Measurements from ENCODE around the gene MTERF2.
"Not testable (repeated sequence)": the region's sequence is repeated elsewhere in the genome, so short reads cannot be mapped to it uniquely, and the experiment has no call there.

Gene MTERF2, protein sequence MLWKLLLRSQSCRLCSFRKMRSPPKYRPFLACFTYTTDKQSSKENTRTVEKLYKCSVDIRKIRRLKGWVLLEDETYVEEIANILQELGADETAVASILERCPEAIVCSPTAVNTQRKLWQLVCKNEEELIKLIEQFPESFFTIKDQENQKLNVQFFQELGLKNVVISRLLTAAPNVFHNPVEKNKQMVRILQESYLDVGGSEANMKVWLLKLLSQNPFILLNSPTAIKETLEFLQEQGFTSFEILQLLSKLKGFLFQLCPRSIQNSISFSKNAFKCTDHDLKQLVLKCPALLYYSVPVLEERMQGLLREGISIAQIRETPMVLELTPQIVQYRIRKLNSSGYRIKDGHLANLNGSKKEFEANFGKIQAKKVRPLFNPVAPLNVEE

GRCh38 chr12:106986625-106987389 is at the start of gene MTERF2:
Gene MTERF2, minus strand, starts transcription at chr12:106987146. Its CDS starts 8,432 bp downstream, at chr12:106978714.
- in situ Hi-C loops (cut with MboI; ENCODE audit: low sequenced_read_pairs) = no loop called here

DNA sequence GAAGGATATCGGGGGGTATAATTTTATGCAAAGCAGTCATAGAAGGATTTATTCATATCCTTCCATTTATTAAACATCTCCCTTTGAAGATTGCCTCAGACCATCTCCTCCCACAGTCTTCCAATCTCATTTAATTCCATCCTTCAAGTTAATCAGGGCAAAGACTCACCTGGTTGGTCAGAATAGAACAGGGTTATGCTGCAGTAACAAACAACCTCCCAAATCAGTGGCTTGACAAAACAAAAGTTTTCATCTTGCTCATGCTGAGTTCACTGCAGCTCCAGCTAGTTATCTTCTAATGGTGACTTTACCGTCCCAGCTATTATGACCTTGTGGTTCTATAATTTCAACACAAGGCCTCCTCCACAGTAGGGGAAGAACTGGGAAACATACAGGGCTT is 48.8 kb upstream of the MTERF2 start:
- in situ Hi-C loops (cut with MboI; ENCODE audit: low sequenced_read_pairs) = no loop called here

DNA sequence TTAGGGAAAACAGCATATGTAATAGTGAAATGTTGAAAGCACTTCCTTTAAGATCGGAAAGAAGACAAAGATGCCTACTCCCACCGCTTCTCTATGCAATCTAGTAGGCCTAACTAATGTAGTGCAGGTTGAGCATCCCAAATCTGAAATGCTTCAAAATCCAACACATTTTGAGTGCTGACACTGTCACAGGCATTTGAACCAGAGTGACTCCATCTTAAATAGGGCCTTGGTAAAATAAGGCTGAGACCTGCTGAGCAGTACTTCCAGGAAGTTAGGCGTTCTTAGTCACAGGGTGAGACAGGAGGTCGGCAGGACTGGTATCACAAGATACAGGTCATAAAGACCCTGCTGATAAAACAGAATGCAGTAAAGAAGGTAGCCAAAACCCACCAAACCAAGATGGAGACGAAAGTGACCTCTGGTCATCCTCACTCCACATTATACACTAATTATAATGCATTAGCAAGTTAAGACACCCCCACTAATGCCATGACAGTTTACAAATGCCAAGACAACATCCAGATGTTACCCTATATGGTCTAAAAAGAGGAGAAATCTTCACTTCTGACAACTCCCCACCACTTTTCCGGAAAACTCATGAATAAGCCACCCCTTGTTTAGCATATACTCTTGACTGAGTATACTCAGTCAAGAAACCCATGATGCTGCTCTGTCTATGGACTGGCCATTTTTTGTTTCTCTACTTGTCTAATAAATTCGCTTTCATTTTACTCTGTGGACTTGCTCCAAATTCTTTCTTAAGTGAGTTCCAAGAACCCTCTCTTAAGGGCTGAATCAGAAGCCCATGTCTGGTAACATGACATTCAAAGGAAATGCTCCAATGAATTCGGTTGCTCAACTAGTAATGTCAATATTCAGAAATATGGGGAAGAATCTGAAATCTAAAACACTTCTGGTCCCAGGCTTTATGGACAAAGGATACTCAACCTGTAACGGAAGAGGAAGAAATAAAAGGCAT is 47.1 kb upstream of the MTERF2 start:
- in situ Hi-C loops (cut with MboI; ENCODE audit: low sequenced_read_pairs) = no loop called here

- in situ Hi-C loops (cut with MboI; ENCODE audit: low sequenced_read_pairs) = no loop called here
Measured at GRCh38 chr12:107032266-107032665, 45.3 kb upstream of the MTERF2 start.

DNA sequence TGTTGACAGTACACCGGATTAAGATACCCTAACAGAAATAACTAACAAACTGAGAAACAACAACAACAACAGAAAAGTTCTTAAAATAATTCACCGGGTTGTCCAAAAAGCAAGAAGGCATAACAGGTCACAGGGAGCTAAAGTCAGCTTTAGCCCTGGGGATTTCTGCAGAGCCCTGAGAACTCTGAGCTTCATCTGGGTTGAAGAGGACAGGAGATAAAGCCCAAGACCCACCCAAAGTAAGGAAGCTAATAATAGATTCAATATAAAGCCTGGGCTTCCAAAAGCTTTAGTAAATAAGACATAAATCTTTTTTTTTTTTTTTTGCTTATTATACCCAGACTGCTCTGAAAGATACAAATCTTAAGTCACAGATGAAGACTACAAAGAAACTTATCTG is 44.1 kb upstream of the MTERF2 start:
- in situ Hi-C loops (cut with MboI; ENCODE audit: low sequenced_read_pairs) = no loop called here

DNA sequence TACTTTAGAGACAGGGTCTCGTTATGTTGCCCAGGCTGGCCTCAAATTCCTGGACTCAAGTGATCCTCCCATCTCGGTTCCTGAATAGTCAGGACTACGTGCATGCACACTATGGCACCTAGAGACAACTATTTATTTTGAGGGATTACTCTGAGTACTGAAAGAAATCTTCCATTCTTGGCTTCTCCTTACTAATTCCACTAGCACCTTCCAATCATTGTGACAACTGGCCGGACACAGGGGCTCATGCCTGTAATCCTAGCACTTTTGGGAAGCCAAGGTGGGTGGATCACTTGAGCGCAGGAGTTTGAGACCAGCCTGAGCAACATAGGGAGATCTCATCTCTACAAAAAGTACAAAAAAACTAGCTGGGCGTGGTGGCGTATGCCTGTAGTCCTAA is 42.1 kb upstream of the MTERF2 start:
- in situ Hi-C loops (cut with MboI; ENCODE audit: low sequenced_read_pairs) = no loop called here

- in situ Hi-C loops (cut with MboI; ENCODE audit: low sequenced_read_pairs) = no loop called here
Measured at GRCh38 chr12:107027636-107028053, 40.7 kb upstream of the MTERF2 start.

DNA sequence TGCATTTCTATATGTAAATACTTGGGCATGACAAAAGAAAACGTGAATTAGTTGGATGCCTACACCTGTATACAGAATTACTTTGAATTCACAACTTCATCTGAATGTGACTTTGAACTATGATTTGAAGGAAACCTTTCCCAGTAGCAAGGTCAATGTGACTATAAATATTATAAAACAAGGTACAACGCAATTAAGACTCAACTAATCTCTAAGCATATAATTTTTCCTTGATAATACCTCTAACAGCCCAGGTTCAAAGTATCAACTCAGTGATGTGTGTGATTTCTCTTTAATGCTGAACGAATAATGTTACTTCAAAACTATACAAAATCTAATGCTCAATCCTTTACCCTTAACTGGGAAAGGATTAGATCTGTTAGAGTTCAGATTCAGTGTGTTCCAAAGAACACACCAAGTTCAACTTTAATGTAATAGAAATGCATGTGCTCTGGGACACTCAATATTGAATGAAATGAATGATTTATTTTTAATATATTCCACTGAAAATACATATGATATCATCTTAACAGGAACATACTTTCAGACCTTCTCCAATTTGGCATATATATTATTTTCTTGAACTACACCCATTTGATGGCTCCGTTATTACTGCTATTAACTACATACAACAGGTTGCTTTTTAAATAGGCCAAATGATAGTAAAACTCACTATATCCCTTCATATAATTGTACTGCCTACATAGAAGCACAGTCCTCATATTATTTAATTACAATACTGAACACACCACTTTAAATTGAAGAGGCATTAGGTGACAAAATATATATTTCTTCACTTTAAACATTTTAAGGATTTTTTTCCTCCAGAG is 40.1 kb upstream of the MTERF2 start:
- in situ Hi-C loops (cut with MboI; ENCODE audit: low sequenced_read_pairs) = no loop called here

DNA sequence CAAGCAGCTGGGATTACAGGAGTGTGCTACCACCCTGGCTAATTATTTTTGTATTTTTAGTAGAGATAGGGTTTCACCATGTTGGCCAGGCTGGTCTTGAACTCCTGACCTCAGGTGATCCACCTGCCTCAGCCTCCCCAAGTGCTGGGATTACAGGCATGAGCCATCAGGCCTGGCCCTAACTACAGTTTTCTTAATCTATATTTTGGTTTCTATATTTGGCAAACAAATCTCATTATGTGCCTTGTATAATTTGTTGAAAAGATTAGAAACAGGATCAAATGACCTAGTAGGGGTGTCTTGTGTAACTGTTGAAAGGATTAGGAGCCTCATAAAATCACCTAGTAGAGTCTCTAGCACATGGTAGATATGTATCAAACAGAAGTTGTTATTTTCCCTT is 39.4 kb upstream of the MTERF2 start:
- in situ Hi-C loops (cut with MboI; ENCODE audit: low sequenced_read_pairs) = not testable (repeated sequence)

DNA sequence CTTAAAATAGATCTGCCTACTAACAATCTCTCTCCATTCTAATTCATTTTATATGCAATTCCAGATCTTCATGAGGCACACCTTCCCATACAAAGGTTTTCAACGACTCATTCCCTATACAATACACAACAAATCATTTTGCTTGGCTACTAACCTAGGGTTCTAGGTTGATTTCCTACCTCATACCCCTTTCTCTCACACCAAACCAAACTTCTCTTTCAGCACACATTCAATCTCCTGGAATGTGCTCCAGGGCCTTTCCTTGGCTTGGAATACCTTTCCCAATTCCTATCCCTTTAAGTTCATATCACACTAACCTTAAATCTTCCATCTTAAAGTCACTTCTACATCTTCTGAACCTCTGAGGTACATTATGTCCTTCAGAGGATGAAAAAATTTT is 38.7 kb upstream of the MTERF2 start:
- in situ Hi-C loops (cut with MboI; ENCODE audit: low sequenced_read_pairs) = no loop called here

- in situ Hi-C loops (cut with MboI; ENCODE audit: low sequenced_read_pairs) = no loop called here
Measured at GRCh38 chr12:107019546-107019945, 32.6 kb upstream of the MTERF2 start.

GRCh38 chr12:107017042-107017441 is 30.1 kb upstream of the MTERF2 start:
- in situ Hi-C loops (cut with MboI; ENCODE audit: low sequenced_read_pairs) = no loop called here

- in situ Hi-C loops (cut with MboI; ENCODE audit: low sequenced_read_pairs) = no loop called here
Measured at GRCh38 chr12:107014055-107014454, 27.1 kb upstream of the MTERF2 start.

- in situ Hi-C loops (cut with MboI; ENCODE audit: low sequenced_read_pairs) = no loop called here
Measured at GRCh38 chr12:107012736-107013425, 25.9 kb upstream of the MTERF2 start.

DNA sequence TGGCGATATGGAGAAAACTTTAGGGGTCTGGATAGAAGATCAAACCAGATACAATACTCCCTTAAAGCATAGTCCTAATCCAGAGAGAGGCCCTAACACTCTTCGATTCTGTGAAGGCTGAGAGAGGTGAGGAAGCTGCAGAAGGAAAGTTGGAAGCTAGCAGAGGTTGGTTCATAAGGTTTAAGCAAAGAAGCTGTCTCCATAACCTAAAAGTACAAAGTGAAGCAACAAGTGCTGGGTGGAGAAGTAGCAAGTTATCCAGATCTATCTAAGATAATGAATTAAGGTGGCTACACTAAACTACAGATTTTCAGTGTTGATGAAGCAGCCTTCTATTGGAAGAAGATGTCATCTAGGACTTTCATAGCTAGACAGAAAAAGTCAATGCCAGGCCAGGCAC is 24.6 kb upstream of the MTERF2 start:
- in situ Hi-C loops (cut with MboI; ENCODE audit: low sequenced_read_pairs) = no loop called here

- in situ Hi-C loops (cut with MboI; ENCODE audit: low sequenced_read_pairs) = no loop called here
Measured at GRCh38 chr12:107007411-107007810, 20.5 kb upstream of the MTERF2 start.

GRCh38 chr12:107002665-107003064 is 15.7 kb upstream of the MTERF2 start:
- in situ Hi-C loops (cut with MboI; ENCODE audit: low sequenced_read_pairs) = not testable (repeated sequence)

DNA sequence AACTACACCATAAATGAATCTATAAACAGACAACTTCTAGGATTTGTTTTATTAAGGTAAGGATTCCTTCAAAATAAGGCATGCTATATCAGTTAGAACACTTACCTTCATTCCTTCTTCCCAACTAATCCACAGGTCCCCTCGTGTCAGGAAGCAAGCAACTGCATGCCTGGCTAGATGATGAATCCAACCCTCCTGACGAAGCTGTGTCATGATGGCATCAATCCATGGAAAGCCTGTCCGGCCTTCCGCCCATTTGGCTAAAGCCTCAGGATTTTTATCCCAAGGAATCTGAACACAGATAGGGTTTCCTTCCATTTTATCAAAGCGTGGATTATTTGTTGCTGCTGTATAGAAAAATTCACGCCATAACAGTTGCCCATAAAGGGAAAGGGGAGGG is 12.5 kb upstream of the MTERF2 start:
- in situ Hi-C loops (cut with MboI; ENCODE audit: low sequenced_read_pairs) = no loop called here

DNA sequence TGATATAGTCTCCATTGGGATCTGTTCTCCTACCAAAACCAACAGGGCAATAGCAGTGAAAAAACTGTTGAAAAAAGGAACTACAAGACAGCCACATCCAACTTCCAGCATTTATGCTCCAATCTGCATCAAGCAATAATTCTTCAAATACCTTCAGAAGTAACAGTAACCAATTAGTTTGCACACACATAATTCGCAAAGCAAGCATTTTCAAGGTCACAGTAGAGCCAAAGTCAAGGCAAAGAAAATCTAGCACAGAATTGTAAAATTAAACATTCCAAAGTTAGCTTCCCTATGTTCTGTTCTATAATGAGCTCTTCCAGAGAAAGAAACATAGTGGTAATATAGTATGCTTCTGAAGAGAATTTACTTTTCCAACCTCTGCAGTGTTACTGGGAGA is 11.0 kb upstream of the MTERF2 start:
- in situ Hi-C loops (cut with MboI; ENCODE audit: low sequenced_read_pairs) = no loop called here

- in situ Hi-C loops (cut with MboI; ENCODE audit: low sequenced_read_pairs) = not testable (repeated sequence)
Measured at GRCh38 chr12:106996102-106996501, 9.2 kb upstream of the MTERF2 start.
